PC-9 (cell line): ENCODE data around the gene MANEAL.

ENCODE experiments used
- EZH2 ChIP-seq: fragments of 200-600 bp; sonication (generic); IDR thresholded peaks from 2 replicates; pipeline ENCODE4 v1.8.0; 2017; ENCODE audit warnings: antibody characterized with exemption, low read depth
- TF ChIP-seq, protein P1 (sequence below): fragments of 200-600 bp; sonication (generic); conservative IDR thresholded peaks from 2 replicates; pipeline ENCODE4 v1.6.1; 2017; ENCODE audit warnings: mixed run types, antibody characterized with exemption, mild to moderate bottlenecking, moderate library complexity

- TF ChIP-seq, protein P1, sequence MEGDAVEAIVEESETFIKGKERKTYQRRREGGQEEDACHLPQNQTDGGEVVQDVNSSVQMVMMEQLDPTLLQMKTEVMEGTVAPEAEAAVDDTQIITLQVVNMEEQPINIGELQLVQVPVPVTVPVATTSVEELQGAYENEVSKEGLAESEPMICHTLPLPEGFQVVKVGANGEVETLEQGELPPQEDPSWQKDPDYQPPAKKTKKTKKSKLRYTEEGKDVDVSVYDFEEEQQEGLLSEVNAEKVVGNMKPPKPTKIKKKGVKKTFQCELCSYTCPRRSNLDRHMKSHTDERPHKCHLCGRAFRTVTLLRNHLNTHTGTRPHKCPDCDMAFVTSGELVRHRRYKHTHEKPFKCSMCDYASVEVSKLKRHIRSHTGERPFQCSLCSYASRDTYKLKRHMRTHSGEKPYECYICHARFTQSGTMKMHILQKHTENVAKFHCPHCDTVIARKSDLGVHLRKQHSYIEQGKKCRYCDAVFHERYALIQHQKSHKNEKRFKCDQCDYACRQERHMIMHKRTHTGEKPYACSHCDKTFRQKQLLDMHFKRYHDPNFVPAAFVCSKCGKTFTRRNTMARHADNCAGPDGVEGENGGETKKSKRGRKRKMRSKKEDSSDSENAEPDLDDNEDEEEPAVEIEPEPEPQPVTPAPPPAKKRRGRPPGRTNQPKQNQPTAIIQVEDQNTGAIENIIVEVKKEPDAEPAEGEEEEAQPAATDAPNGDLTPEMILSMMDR: no peak
- no peak for TF ChIP-seq EZH2
Measured at GRCh38 chr1:37755290-37755689, 38.4 kb upstream of the MANEAL start.
